Measurements from ENCODE around the gene KLF11.
"Not testable (repeated sequence)": the region's sequence is repeated elsewhere in the genome, so short reads cannot be mapped to it uniquely, and the experiment has no call there.

The KLF11 gene

DNA sequence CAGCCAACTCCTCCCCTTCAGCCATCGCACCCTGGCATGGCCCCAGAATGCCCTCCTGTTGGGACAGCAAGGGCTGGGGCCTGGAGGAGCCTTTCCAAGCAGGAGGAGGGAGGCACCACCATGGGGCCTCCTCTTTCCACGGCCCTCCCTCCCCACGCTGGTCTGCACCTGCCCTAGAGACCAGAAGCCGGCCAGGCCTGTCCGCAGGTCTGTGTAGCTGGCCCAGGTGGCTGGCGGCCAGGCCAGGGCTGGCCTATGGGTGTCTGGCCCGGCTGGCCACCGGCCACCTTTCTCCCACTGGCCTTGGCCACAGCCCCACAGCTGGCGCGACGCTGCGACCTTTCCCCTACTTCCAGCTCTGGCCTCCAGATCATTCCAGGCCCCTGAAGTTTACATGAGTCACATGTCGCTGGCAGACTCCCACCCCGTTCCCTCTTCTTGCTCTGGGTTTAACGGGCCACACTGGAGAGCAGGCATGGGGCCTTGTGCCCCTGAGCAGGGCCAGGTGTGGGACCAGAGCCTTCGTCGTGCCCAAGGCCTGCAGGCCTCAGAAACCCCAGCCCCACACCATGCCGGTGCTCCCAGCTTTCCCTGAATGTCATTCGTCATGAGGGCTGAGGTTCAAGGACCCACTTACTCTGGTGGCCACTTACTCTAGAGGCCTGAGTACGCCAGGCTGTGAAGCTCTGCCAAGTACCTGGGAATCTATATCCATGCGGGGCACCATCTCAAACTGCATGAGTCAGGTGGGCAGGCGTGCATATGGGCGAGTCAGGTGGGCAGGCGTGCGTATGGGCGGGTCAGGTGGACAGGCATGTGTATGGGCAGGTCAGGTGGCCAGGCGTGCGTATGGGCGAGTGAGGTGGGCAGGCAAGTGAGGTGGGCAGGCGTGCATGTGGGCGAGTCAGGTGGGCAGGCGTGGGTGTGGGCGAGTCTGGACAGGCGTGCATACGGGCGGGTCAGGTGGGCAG, 33.3 kb upstream of the KLF11 start:
- DNase-seq = no peak

DNA sequence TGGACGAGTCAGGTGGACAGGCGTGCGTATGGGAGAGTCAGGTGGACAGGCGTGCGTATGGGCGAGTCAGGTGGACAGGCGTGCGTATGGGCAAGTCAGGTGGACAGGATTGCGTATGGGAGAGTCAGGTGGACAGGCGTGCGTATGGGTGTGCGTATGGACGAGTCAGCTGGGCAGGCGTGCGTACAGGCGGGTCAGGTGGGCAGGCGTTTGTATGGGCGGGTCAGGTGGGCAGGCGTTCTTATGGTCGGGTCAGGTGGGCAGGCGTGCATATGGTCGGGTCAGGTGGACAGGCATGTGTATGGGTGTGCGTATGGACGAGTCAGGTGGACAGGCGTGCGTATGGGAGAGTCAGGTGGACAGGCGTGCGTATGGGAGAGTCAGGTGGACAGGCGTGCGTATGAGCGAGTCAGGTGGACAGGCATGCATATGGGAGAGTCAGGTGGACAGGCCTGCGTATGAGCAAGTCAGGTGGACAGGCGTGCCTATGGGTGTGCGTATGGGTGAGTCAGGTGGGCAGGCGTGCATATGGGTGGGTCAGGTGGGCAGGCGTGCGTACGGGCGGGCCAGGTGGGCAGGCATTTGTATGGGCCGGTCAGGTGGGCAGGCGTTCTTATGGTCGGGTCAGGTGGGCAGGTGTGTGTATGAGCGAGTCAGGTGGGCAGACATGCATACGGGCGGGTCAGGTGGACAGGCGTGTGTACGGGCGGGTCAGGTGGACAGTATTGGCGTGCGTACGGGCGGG, 32.3 kb upstream of the KLF11 start:
- DNase-seq = not testable (repeated sequence)

DNA sequence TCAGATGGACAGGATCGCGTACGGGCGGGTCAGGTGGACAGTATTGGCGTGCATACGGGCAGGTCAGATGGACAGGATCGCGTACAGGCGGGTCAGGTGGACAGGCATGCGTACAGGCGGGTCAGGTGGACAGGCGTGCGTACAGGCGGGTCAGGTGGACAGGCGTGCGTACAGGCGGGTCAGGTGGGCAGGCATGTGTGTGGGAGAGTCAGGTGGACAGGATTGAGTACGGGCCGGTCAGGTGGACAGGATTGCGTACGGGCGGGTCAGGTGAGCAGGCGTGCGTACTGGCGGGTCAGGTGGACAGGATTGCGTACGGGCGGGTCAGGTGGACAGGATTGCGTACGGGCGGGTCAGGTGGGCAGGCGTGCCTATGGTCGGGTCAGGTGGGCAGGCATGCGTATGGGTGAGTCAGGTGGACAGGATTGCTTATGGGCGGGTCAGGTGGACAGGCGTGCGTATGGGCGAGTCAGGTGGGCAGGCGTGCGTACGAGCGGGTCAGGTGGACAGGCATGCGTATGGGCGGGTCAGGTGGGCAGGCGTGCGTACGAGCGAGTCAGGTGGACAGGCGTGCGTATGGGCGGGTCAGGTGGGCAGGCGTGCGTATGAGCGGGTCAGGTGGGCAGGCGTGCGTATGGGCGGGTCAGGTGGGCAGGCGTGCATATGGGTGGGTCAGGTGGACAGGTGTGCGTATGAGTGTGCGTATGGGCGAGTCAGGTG, 31.6 kb upstream of the KLF11 start:
- DNase-seq = not testable (repeated sequence)

GRCh38 chr2:10012366-10012962, 30.9 kb upstream of the KLF11 start:
- not testable (repeated sequence) for DNase-seq

GRCh38 chr2:10012963-10013461, 30.3 kb upstream of the KLF11 start:
- no peak for DNase-seq

DNA sequence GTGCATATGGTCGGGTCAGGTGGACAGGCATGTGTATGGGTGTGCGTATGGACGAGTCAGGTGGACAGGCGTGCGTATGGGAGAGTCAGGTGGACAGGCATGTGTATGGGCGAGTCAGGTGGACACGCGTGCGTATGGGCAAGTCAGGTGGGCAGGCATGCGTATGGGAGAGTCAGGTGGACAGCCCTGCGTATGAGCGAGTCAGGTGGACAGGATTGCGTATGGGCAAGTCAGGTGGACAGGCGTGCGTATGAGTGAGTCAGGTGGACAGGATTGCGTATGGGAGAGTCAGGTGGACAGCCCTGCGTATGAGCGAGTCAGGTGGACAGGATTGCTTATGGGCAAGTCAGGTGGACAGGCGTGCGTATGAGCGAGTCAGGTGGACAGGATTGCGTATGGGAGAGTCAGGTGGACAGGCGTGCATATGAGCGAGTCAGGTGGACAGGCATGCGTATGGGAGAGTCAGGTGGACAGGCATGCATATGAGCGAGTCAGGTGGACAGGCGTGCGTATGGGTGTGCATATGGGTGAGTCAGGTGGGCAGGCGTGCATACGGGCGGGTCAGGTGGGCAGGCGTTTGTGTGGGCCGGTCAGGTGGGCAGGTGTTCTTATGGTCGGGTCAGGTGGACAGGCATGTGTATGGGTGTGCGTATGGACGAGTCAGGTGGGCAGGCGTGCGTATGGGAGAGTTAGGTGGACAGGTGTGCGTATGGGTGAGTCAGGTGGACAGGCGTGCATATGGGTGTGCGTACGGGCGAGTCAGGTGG, 29.5 kb upstream of the KLF11 start:
- DNase-seq = not testable (repeated sequence)

GRCh38 chr2:10014418-10015190, 28.7 kb upstream of the KLF11 start:
- DNase-seq = no peak

GRCh38 chr2:10015376-10015989, 27.9 kb upstream of the KLF11 start:
- not testable (repeated sequence) for DNase-seq

DNA sequence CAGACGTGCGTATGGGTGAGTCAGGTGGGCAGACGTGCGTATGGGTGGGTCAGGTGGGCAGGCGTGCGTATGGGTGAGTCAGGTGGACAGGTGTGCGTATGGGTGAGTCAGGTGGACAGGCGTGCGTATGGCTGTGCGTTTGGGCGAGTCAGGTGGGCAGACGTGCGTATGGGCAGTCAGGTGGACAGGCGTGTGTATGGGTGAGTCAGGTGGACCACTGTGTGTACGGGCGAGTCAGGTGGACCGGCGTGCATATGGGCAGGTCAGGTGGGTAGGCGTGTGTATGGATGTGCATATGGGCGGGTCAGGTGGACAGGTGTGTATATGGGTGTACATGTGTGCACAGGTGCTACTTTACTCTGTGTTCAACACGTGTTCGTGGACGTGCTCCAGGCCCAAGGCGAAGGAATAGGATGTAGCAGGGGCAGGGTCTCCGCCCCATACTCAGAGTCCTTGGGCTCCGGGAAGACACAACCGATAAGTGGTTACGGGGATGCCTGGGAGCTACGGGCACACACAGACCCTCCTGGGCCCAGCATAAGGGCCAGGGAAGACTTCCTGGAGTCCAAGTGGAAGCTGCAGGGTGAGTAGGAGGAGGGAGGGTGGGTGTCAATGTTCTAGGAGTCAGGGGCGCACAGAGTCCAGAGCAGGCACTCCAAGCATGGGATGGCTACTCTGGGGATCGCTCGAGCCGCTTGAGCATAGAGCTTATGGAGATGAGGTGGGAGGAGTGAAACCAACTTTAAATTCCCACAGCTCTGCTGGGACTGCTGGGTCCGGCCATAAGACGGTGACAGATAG, 27.1 kb upstream of the KLF11 start:
- no peak for DNase-seq

DNA sequence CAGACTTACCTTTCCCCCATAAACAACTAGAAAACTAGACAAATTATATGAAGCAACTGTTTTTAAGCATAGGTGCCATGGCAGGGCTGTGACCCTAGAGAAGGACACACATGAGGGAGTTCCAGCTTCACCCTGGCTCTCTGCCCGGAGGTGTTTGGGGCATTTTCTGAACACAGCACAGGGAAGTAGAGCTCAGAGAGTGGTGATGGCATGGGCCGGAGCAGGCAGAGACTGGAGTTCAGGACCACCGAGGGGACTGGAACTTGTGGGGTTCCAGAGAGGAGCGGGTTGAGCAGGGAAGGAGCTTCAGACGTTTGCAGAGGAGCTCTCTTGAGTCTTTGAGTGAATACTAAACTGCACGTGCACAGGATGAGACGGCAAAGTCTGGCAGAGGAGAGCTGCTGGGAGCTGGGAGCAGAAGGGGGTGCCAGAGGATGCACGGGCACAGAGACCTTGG, 26.5 kb upstream of the KLF11 start:
- no peak for DNase-seq

- no peak for DNase-seq
Observed at GRCh38 chr2:10017313-10017941, 25.9 kb upstream of the KLF11 start.

GRCh38 chr2:10019174-10019573, 24.2 kb upstream of the KLF11 start:
- DNase-seq = no peak

- peak; percentile 44 for DNase-seq
Observed at GRCh38 chr2:10019602-10020400, 23.5 kb upstream of the KLF11 start.

GRCh38 chr2:10022041-10022421, 21.3 kb upstream of the KLF11 start:
- no peak for DNase-seq

- no peak for DNase-seq
Observed at GRCh38 chr2:10022445-10022844, 20.9 kb upstream of the KLF11 start.

DNA sequence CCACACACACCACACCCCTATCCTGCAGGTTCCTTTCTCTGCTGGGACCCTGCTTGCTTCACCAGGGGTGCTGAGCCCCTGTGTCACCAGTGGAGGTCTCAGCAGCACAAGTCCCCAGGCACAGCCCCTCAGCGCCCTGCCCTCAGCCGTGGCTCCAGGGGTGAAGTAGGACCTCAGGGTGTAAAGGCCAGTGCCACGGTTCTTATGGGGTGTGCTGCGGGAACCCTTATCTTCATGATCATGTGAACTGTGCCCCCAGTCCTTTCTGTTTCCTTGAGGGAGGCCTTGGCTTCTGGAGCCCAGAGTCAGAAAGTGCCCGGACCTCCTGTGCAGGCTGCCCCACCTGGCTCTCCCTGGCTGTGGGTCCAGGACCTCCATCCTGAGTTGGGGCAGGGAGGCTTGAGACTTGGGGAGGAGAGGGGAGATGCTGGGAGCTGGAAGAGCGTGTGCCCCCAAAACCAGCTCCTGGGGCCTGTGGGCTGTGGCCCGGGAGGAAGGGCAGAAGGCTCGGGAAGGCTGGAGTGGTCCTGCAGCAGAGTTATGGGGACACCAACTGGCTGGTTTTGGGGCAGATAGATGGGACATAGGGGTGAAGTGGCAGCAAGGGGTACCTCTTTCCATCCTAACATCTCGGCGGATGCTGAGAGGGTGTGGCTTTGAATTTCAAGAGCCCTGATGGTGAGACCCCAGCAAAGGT, 20.2 kb upstream of the KLF11 start:
- DNase-seq = no peak

DNA sequence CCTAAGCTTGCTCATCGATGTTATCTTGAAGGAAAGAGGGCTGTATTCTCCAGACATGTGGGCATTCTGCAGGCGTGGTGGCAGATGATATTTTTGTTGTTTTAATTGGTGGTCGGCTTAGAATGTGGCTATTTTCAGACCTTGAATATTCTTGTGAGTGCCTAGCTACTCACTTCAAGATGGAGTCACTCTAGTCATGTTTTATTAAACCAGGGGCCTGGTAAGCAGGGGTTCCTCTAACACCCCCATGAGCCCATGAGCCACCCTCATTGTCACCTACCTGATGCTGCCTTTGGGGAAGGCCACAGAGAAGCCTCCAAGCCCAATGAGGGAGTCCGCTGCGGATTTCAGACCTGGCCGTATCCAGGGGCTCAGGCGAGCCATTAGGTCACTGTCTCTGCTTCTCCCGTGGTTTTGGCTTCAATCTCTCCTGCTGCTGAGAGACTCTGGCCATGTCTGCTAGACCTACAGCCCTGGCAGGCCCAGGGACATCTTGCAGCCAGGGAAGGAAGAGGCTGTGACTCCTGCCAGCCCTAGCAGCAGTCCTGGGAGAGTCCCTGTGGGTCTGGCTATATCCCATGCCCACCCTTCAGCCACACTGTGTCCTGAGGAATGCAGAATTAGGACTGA, 16.3 kb upstream of the KLF11 start:
- no peak for DNase-seq
